Endothelial cell of umbilical vein (primary cell): ENCODE data around the gene GNAQ. TPM values are rescaled to one million over a fixed set of nuclear protein-coding genes. Genes with fewer than 3 reads are reported as not detected.

Source experiments
- BruUV-seq: library from RNA; stranded (reverse); fragments of 400-500 nt; replicated peaks from 2 replicates; lab custom pipeline; 2021; lab: Mats Ljungman, UMichigan
- CTCF ChIA-PET: fragments of 300-600, 350-600 bp; sonication (Branson Sonifier 250); formaldehyde crosslinking; loops from one replicate; lab custom pipeline; 2021; ENCODE audit warnings: antibody characterized with exemption, inconsistent platforms; lab: Charles Lee
- POLR2A ChIA-PET: fragments of 300-600, 350-600 bp; sonication (Branson Sonifier 250); formaldehyde crosslinking; loops from one replicate; lab custom pipeline; 2021; ENCODE audit warnings: antibody characterized with exemption, inconsistent platforms; lab: Charles Lee
- DNase-seq: peaks from one replicate; pipeline ENCODE4 v3.0.0-alpha.2; 2011; ENCODE audit warnings: low read depth, low spot score
- FAIRE-seq: peaks from 2 replicates; lab custom pipeline; 2011; peaks lifted over from hg19 to GRCh38; lab: Jason Lieb, UNC
- H2AFZ ChIP-seq: 2 replicates; pipeline ENCODE4 v1.6.0; 2012; ENCODE audit warnings: low read depth, low read length, control low read depth, inconsistent platforms
- H3K27ac ChIP-seq: 2 replicates; pipeline ENCODE4 v1.5.1; 2011; ENCODE audit warnings: low read depth, mild to moderate bottlenecking, control low read depth, low read length, moderate library complexity; ENCODE audit not compliant: insufficient read depth
- H3K27me3 ChIP-seq, 2 experiments: 2 replicates each; pipeline versions ENCODE4 v1.6.0 to v1.6.1; 2011; ENCODE audit warnings: low read length in 2 of 2, mixed read lengths in 1 of 2; ENCODE audit not compliant: control insufficient read depth in 2 of 2, insufficient read depth in 2 of 2
- H3K36me3 ChIP-seq, 2 experiments: 2 replicates in 1 of 2; 3 replicates in 1 of 2; pipeline ENCODE4 v1.5.1; 2011; ENCODE audit warnings: low read length in 2 of 2, mild to moderate bottlenecking in 1 of 2, moderate library complexity in 1 of 2; ENCODE audit not compliant: control insufficient read depth in 2 of 2, insufficient read depth in 2 of 2; ENCODE audit errors: extremely low read depth in 1 of 2
- H3K4me1 ChIP-seq: 3 replicates; pipeline ENCODE4 v1.5.1; 2011; ENCODE audit warnings: mild to moderate bottlenecking, low read length; ENCODE audit not compliant: control insufficient read depth, insufficient read depth; ENCODE audit errors: extremely low read depth
- H3K4me2 ChIP-seq: 2 replicates; pipeline ENCODE4 v1.6.1; 2011; ENCODE audit warnings: low read length, control low read depth, mixed read lengths; ENCODE audit not compliant: insufficient read depth
- H3K4me3 ChIP-seq, 3 experiments: fragments of 200-600 bp in 1 of 3; sonication (generic), shearing (Covaris generic) in 1 of 3; replicated peaks in 1 of 3; 2 replicates each; pipeline ENCODE4 v1.5.1; 2011 to 2016; ENCODE audit warnings: control low read depth in 3 of 3, low read length in 3 of 3, mild to moderate bottlenecking in 2 of 3, inconsistent platforms in 1 of 3, low read depth in 1 of 3, moderate library complexity in 1 of 3; ENCODE audit not compliant: insufficient read depth in 1 of 3
- H3K79me2 ChIP-seq: 2 replicates; pipeline ENCODE4 v1.6.0; 2012; ENCODE audit warnings: low read length, inconsistent platforms; ENCODE audit not compliant: control insufficient read depth, insufficient read depth
- H3K9ac ChIP-seq: replicated peaks from 2 replicates; pipeline ENCODE3; 2011; ENCODE audit warnings: low read length, control low read depth; ENCODE audit not compliant: insufficient read depth; ENCODE audit errors: extremely low read depth
- H3K9me1 ChIP-seq: replicated peaks from 3 replicates; pipeline ENCODE4 v1.6.0; 2011; ENCODE audit warnings: mild to moderate bottlenecking, low read length; ENCODE audit not compliant: control insufficient read depth, insufficient read depth; ENCODE audit errors: extremely low read depth
- H3K9me3 ChIP-seq: replicated peaks from 2 replicates; pipeline ENCODE4 v1.5.1; 2012; ENCODE audit warnings: low read length, inconsistent platforms; ENCODE audit not compliant: control insufficient read depth, insufficient read depth
- H4K20me1 ChIP-seq: replicated peaks from 2 replicates; pipeline ENCODE3; 2011; ENCODE audit warnings: mild to moderate bottlenecking, low read length; ENCODE audit not compliant: control insufficient read depth, insufficient read depth; ENCODE audit errors: extremely low read depth
- FOS ChIP-seq: IDR thresholded peaks from 2 replicates; pipeline ENCODE4 v1.6.1; 2011; ENCODE audit warnings: mild to moderate bottlenecking, low read length, moderate library complexity, borderline replicate concordance; ENCODE audit not compliant: insufficient read depth
- GATA2 ChIP-seq: IDR thresholded peaks from 2 replicates; pipeline ENCODE4 v1.7.0; 2011; ENCODE audit warnings: low read depth, mild to moderate bottlenecking, moderate library complexity, mixed read lengths, low read length; ENCODE audit not compliant: insufficient read length, insufficient read depth
- JUN ChIP-seq: IDR thresholded peaks from 2 replicates; pipeline ENCODE4 v1.6.1; 2011; ENCODE audit warnings: borderline replicate concordance, low read depth; ENCODE audit not compliant: insufficient read length, insufficient read depth
- MYC ChIP-seq: IDR thresholded peaks from one replicate; pipeline ENCODE4 v1.6.1; 2011; ENCODE audit warnings: mild to moderate bottlenecking, low read depth, low read length
- POLR2A ChIP-seq: IDR thresholded peaks from 2 replicates; pipeline ENCODE4 v1.6.1; 2012; ENCODE audit warnings: low read depth, mild to moderate bottlenecking, control low read depth, low read length
- dilution Hi-C: fragments of 300-500 bp; cut with MboI; formaldehyde crosslinking; loops from one replicate; pipeline ENCODE4 v1.15.0; 2019; ENCODE audit warnings: low sequenced_read_pairs; ENCODE audit not compliant: extremely low pct_ligation_motif_present
- intact Hi-C: fragments of 100-400 bp; cut with micrococcal nuclease; formaldehyde crosslinking; loops from one replicate; pipeline ENCODE4 v1.10.0; 2022
- polyA plus RNA-seq, 4 experiments: library from polyadenylated mRNA; depleted of rRNA in 3 of 4; stranded (reverse) in 3 of 4; unstranded in 1 of 4; fragments of >200 nt; gene quantifications; 2 replicates each; pipeline versions ENCODE4 v1.2.1 to v1.2.3, GENCODE V29; 2011 to 2012; ENCODE audit warnings: missing spikeins in 1 of 4
- total RNA-seq: library from RNA; stranded (reverse); gene quantifications from 2 replicates; pipeline ENCODE4 v1.2.3, GENCODE V29; 2021
- TF ChIP-seq, protein P1 (sequence below), 2 donors: IDR thresholded peaks; 1 replicate in 1 of 2; 2 replicates in 1 of 2; pipeline ENCODE4 v1.5.1; 2011; ENCODE audit warnings: low read length in 2 of 2, mild to moderate bottlenecking in 2 of 2, moderate library complexity in 2 of 2, control low read depth in 1 of 2, inconsistent platforms in 1 of 2, low read depth in 1 of 2; ENCODE audit not compliant: insufficient read depth in 1 of 2; ENCODE audit errors: extremely low read depth in 1 of 2

GNAQ gene
- total and polyA plus RNA-seq, 2 donors (not counting 3 experiments of a cell fraction or from before 2014, with no cell fraction given), result 26.1 to 67.3 TPM

DNA sequence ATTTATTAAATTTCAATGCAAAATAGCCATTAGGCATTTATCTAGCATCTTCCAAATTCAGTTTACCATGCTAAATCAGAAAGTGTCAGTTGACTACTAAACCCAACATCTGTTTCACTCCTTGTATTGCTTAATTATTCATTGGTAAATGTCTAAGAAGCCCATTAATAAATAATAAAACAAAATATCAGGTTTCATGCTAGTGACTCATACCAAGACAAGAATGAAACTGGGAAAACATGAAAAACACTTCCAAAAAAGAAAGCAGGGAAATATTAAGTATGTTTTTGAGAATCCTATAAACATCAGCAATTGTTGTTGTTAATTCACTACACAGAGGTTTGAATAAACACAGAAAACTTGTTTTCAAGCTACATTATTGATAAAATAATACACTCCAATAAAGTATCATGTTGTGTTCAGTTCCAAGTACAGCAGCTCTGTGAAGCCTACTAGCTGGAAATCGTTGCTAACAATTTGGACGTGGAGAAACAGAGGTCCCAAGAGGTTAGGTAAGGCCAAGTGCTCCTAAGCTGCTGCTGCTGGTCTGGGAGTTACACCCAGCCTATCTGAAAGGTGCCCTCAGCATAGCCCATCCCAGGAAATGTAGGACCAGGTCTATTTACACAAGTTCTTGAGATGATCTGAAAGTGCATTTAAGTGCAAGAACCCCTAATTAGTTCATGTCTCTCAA lies 78.8 kb downstream of the GNAQ start:
- Histone ChIP-seq H3K4me1 (peaks cover 37% of the 10 kb centered on the region), H3K4me2 (peak overlapping the region; percentile 79), H4K20me1 (no peaks in the 10 kb centered on the region), H2AFZ (no peak overlapping the region), H3K27me3 (no peaks in the 10 kb centered on the region), H3K36me3 (no peaks in the 10 kb centered on the region), H3K27ac (peak overlapping the region; percentile 36), H3K79me2 (peaks cover 66% of the 10 kb centered on the region), H3K4me3 (peak overlapping the region in 1 of 3 experiments; percentile 34), H3K9me3 (no peaks in the 10 kb centered on the region), H3K9me1 (no peaks in the 10 kb centered on the region), H3K9ac (peak overlapping the region; percentile 40)
- intact Hi-C loops (no loop called here), dilution Hi-C loops (no loop called here)
- BruUV-seq, result no TSS peak
- TF ChIP-seq FOS (peak; percentile 86), POLR2A (no peak), JUN (peak; percentile 48)
- POLR2A ChIA-PET, result no interaction called here
- CTCF ChIA-PET, result interaction anchor here (1.5 to 1.6 kb wide), 3 partner anchors 9 to 25 kb away, joined by 3 to 6 read pairs (median 4); no protein-coding TSS in a partner anchor
- DNase-seq, result peak; percentile 81
- FAIRE-seq, result no peak

DNA sequence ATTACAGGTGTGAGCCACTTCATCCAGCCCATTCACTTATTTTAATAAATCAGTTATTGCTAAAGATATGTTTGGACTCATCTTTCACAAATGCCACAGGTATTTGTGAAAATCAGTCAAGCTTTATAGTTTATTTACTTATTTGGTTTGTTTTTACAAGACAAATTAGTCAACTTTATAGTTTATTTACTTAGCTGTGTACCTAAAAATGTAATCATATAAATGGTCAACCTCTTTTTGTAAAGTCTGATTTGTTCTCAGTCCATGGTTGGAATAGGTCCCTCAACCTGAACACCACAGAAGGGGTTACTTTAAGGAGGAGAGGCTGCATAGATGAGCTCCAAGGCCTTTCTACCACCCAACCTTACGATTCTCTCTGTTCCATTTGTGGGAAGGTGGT lies 80.2 kb downstream of the GNAQ start:
- no peak for FAIRE-seq
- dilution Hi-C loops, result no loop called here
- peaks cover 3% of the 10 kb centered on the region for H4K20me1 ChIP-seq

More for the DNA sequence above, 80.2 kb downstream of the GNAQ start:
- Histone ChIP-seq H2AFZ (no peak overlapping the region), H3K9me1 (no peaks in the 10 kb centered on the region), H3K9ac (no peak overlapping the region), H3K36me3 (no peaks in the 10 kb centered on the region), H3K27me3 (no peaks in the 10 kb centered on the region), H3K4me3 (no peak overlapping the region), H3K4me1 (peaks cover 31% of the 10 kb centered on the region), H3K27ac (no peak overlapping the region), H3K79me2 (peaks cover 70% of the 10 kb centered on the region), H3K9me3 (no peaks in the 10 kb centered on the region), H3K4me2 (no peak overlapping the region)
- BruUV-seq, result no TSS peak
- ChIA-PET POLR2A (no interaction called here), CTCF (interaction anchor here (1.3 to 1.7 kb wide), 2 partner anchors 109 to 170 kb away, joined by 3 to 4 read pairs; no protein-coding TSS in a partner anchor)
- intact Hi-C loops, result no loop called here
- TF ChIP-seq MYC, result no peak
- TF ChIP-seq, protein P1, sequence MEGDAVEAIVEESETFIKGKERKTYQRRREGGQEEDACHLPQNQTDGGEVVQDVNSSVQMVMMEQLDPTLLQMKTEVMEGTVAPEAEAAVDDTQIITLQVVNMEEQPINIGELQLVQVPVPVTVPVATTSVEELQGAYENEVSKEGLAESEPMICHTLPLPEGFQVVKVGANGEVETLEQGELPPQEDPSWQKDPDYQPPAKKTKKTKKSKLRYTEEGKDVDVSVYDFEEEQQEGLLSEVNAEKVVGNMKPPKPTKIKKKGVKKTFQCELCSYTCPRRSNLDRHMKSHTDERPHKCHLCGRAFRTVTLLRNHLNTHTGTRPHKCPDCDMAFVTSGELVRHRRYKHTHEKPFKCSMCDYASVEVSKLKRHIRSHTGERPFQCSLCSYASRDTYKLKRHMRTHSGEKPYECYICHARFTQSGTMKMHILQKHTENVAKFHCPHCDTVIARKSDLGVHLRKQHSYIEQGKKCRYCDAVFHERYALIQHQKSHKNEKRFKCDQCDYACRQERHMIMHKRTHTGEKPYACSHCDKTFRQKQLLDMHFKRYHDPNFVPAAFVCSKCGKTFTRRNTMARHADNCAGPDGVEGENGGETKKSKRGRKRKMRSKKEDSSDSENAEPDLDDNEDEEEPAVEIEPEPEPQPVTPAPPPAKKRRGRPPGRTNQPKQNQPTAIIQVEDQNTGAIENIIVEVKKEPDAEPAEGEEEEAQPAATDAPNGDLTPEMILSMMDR (IDR thresholded peaks at IDR 0.05; ENCODE audit: extremely low read depth in 1 of 2, insufficient read depth in 1 of 2, low read depth in 1 of 2, low read length in 2 of 2), result no peak
- TF ChIP-seq GATA2, result no peak
- DNase-seq, result no peak
